Transverse colon (tissue), 4 donors: ENCODE data around the gene TNFRSF25. TPM values are rescaled to one million over a fixed set of nuclear protein-coding genes. Genes with fewer than 3 reads are reported as not detected.

Experiments
- DNase-seq: peaks from one replicate; pipeline ENCODE4 v3.0.0-alpha.2; 2019
- H3K27ac ChIP-seq, 4 donors: fragments of 200-600 bp; sonication (generic); 2 replicates each; pipeline ENCODE4 v1.5.1; 2016 to 2018; ENCODE audit warnings: inconsistent platforms in 4 of 4
- H3K27me3 ChIP-seq: fragments of 200-600 bp; sonication (generic); 2 replicates; pipeline ENCODE4 v1.5.1; 2017; ENCODE audit warnings: inconsistent platforms
- H3K36me3 ChIP-seq, 4 donors: fragments of 200-600 bp; sonication (generic); 2 replicates each; pipeline ENCODE4 v1.5.1; 2017 to 2019; ENCODE audit warnings: inconsistent platforms in 4 of 4
- H3K4me1 ChIP-seq, 4 donors: fragments of 200-600 bp; sonication (generic); 2 replicates each; pipeline ENCODE4 v1.5.1; 2017 to 2020; ENCODE audit warnings: inconsistent platforms in 4 of 4
- H3K4me3 ChIP-seq, 4 donors: fragments of 200-600 bp; sonication (generic); 1 replicate in 1 of 4; 2 replicates in 3 of 4; pipeline versions ENCODE4 v1.5.1 to v1.6.1; 2017 to 2019; ENCODE audit warnings: inconsistent platforms in 4 of 4
- H3K9me3 ChIP-seq, 2 donors: fragments of 200-600 bp; sonication (generic); 2 replicates each; pipeline ENCODE4 v1.5.1; 2017 to 2019; ENCODE audit warnings: inconsistent platforms in 2 of 2
- EP300 ChIP-seq: sonication (generic); formaldehyde crosslinking; IDR thresholded peaks from one replicate; pipeline ENCODE4 v1.6.1; 2017; ENCODE audit warnings: antibody characterized with exemption, low read depth
- POLR2A ChIP-seq: fragments of 450-650 bp; IDR thresholded peaks from one replicate; pipeline ENCODE4 v1.6.1; 2016; ENCODE audit warnings: antibody characterized with exemption, mild to moderate bottlenecking, moderate library complexity
- POLR2AphosphoS5 ChIP-seq, 3 donors: sonication (generic); formaldehyde crosslinking; IDR thresholded peaks; one replicate each; pipeline ENCODE4 v1.6.1; 2016; ENCODE audit warnings: antibody characterized with exemption in 3 of 3
- WGBS, 2 donors: methylation state at CpG; one replicate each; pipeline ENCODE4 v1.1.5; 2018; ENCODE audit warnings: low coverage in 1 of 2; 5-methylcytosine and 5-hydroxymethylcytosine counted together
- in situ Hi-C, 4 donors: fragments of 200-750 bp; cut with MboI; loops; one replicate each; pipeline versions ENCODE4 v1.15.0 to v1.15.1; 2017; ENCODE audit warnings: low sequenced_read_pairs in 3 of 4, low pct_ligation_motif_present in 1 of 4, low pct_unique_long_range_greater_than_20kb in 1 of 4
- intact Hi-C: fragments of 100-400 bp; cut with DNase I; formaldehyde crosslinking; loops from one replicate; pipeline ENCODE4 v1.15.1; 2023; ENCODE audit warnings: low total_unique reads
- total RNA-seq, 4 donors: library from RNA; depleted of rRNA; stranded (reverse); fragments of >200 nt; gene quantifications; one replicate each; pipeline ENCODE4 v1.1.0, GENCODE V29; 2016
- TF ChIP-seq, protein P1 (sequence below), 5 experiments: fragments of 200-600 bp in 3 of 5; fragments of 450-650 bp in 2 of 5; sonication (generic) in 3 of 5; IDR thresholded peaks; 1 replicate in 2 of 5; 2 replicates in 3 of 5; pipeline ENCODE4 v1.5.1; 2016 to 2017; ENCODE audit warnings: antibody characterized with exemption in 5 of 5, inconsistent platforms in 3 of 5, mild to moderate bottlenecking in 2 of 5, moderate library complexity in 1 of 5

Gene TNFRSF25
- total RNA-seq, 4 donors from 2014 or later, result 38.9 to 55.3 (median 45.0) TPM

DNA sequence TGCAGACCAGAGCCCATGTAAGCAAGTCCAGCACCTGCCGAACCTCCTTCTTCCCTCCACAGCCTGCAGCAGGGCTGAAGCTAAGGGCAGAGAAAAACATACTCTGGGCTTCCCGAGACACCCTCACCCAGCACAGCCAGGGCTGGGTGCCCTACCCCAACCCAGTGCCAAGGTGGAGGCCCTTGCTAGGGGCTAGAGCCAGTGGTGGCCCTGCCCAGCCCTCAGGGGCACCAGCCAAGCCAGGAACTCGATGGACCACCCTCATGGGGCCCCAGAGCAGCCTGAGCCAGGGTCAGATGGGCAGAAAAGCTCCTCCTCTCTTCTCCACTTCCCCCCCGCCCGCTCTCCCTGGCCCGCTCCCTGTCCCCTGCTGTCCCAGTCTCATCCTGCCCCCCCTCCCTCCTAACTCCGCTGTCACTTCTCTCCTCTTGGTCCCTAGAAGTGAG lies 15.9 kb downstream of the TNFRSF25 start:
- Histone ChIP-seq H3K36me3 (no peaks in the 10 kb centered on the region), H3K9me3 (no peaks in the 10 kb centered on the region), H3K27me3 (peaks cover 86% of the 10 kb centered on the region), H3K4me3 (no peak overlapping the region), H3K4me1 (peaks cover 10 to 57% (median 43%) of the 10 kb centered on the region in 4 donors), H3K27ac (peak overlapping the region; percentile 75 to 84 (median 79))
- intact Hi-C loops (no loop called here), in situ Hi-C loops (no loop called here)
- WGBS, 2 donors, result 33% methylated on average over 4 of the region's 7 CpGs; no CpG with 5 or more reads in 1 of the 2 donors
- DNase-seq, result no peak
- no peak for TF ChIP-seq POLR2AphosphoS5 (IDR thresholded peaks at IDR 0.05)
- no peak for TF ChIP-seq POLR2A
- TF ChIP-seq, protein P1, sequence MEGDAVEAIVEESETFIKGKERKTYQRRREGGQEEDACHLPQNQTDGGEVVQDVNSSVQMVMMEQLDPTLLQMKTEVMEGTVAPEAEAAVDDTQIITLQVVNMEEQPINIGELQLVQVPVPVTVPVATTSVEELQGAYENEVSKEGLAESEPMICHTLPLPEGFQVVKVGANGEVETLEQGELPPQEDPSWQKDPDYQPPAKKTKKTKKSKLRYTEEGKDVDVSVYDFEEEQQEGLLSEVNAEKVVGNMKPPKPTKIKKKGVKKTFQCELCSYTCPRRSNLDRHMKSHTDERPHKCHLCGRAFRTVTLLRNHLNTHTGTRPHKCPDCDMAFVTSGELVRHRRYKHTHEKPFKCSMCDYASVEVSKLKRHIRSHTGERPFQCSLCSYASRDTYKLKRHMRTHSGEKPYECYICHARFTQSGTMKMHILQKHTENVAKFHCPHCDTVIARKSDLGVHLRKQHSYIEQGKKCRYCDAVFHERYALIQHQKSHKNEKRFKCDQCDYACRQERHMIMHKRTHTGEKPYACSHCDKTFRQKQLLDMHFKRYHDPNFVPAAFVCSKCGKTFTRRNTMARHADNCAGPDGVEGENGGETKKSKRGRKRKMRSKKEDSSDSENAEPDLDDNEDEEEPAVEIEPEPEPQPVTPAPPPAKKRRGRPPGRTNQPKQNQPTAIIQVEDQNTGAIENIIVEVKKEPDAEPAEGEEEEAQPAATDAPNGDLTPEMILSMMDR (IDR thresholded peaks at IDR 0.05), result no peak
- TF ChIP-seq EP300, result no peak

DNA sequence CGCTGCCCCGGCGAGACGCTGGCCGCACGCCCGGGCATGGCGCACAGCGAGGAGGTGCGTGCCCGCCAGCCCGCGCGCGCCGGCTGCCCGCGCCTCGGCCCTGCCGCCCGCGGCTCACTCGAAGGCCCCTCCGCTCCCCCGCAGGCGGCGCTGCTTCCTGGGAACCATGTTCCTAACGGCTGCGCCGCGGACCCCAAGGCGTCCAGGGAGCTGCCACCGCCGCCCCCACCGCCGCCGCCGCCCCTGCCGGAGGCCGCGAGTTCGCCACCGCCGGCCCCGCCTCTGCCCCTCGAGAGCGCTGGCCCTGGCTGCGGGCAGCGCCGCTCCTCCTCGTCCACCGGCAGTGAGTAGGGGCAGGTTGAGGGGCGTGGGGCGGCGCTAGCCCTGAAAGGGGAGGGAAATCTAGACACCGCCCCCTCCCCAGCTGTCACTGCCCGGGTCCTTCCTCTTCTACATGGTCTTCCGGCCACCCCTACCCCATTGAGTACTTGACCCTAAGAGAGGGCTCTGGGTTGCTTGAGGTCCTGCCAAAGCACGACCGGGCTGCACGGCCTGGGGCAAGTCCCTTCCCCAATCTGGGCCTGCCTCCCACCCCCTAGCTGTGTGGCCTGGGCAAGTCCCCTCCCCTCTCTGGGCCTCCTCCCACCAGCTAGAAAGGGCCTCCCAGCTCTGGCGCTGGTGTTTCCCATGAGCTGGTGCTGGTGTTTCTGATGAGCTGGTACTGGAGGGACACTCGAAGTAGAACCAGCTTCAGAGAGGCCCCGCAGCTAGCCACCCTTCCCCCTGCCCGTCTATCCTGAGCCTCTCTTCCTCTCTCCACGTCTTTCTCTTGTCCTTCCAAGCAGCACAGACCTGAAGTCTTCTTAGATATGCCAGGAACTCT lies 17.0 kb downstream of the TNFRSF25 start:
- in situ Hi-C loops, result no loop called here
- no peaks in the 10 kb centered on the region for H3K36me3 ChIP-seq

DNA sequence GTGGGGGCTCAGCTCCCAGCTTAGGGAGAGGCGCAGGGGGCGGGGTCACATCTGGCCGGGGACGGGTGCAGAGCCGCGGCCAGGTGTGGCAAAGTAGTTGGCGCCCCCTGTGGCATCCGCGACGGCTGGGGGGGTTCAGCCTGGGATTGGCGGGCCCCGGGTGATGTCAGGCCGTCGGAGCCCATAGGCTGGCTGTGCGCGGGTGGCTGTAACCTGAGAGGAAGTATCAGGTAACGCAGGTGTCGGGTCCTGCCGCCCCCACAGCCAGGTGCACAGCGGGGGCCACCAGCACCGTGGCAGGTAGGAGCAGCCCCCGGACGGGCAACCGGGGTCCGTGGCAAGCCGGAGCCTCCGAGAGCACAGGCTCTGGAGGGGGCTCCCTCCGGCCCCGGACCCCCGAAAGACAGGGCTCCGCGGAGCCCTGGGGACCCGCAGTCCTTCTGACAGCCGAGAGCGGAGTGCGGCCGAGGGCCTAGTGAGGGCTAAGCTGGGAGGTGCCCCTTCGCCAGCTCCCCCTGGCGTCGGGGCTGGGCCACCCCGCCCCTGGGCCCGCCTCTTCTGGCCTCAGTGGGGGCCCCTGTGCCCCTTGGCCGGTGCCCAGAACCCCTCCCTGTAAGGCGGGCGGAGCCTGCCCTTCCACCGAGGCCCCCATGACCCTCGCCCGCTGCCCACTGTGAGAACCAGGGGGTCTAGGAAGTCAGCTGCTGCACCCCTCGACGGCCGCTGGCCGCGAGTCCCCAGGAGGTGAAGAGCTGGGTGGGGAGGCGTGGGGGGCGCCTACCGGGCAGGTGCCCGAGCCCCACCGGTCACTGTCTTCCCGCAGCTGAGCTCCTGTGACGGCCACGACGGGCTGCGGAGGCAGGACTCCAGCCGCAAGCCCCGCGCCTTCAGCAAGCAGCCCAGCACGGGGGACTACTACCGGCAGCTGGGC lies 17.9 kb downstream of the TNFRSF25 start:
- Histone ChIP-seq H3K4me1 (peaks cover 10 to 54% (median 43%) of the 10 kb centered on the region in 4 donors), H3K4me3 (peak overlapping the region; percentile 6 to 39 (median 26)), H3K36me3 (no peaks in the 10 kb centered on the region), H3K27ac (peak overlapping the region; percentile 75 to 84 (median 79)), H3K9me3 (no peaks in the 10 kb centered on the region), H3K27me3 (peaks cover 69% of the 10 kb centered on the region)
- intact Hi-C loops (no loop called here), in situ Hi-C loops (no loop called here)
- TF ChIP-seq POLR2AphosphoS5 (IDR thresholded peaks at IDR 0.05), result peak in 1 of 3 donors; percentile 49
- TF ChIP-seq, protein P1 (IDR thresholded peaks at IDR 0.05), result peak; percentile 15 to 51 (median 25)
- TF ChIP-seq EP300, result no peak
- peak; percentile 33 for TF ChIP-seq POLR2A
- DNase-seq, result peak; percentile 74
- 5% methylated on average over 27 of the region's 68 CpGs; no CpG with 5 or more reads in 1 of the 2 donors for WGBS, 2 donors

More for the DNA sequence above, 17.0 kb downstream of the TNFRSF25 start:
- H3K27ac ChIP-seq, result peak overlapping the region; percentile 75 to 84 (median 79)
- H3K27me3 ChIP-seq, result peaks cover 76% of the 10 kb centered on the region
- no peaks in the 10 kb centered on the region for H3K9me3 ChIP-seq
- intact Hi-C loops, result no loop called here
- TF ChIP-seq, protein P1 (IDR thresholded peaks at IDR 0.05), result no peak
- TF ChIP-seq EP300 (no peak), POLR2A (no peak), POLR2AphosphoS5 (IDR thresholded peaks at IDR 0.05) (peak in 1 of 3 donors; percentile 18)
- peaks cover 10 to 54% (median 43%) of the 10 kb centered on the region in 4 donors for H3K4me1 ChIP-seq
- H3K4me3 ChIP-seq, result peak overlapping the region in 3 of 4 donors; percentile 26 to 39 (median 27)
- peak; percentile 60 for DNase-seq
- 5 to 24% methylated on average over 8 to 37 of the region's 66 CpGs for WGBS, 2 donors
